Common myeloid progenitor, CD34-positive (primary cell): Measurements from ENCODE around the gene PBX3.

Source experiments
- CTCF ChIA-PET: fragments of 350-600 bp; sonication (Branson Sonifier 250); formaldehyde crosslinking; loops from one replicate; lab custom pipeline; 2021; ENCODE audit warnings: antibody characterized with exemption; lab: Charles Lee
- POLR2A ChIA-PET: fragments of 350-600 bp; sonication (Branson Sonifier 250); formaldehyde crosslinking; loops from one replicate; lab custom pipeline; 2021; ENCODE audit warnings: antibody characterized with exemption; lab: Charles Lee
- DNase-seq, 3 donors: peaks; one replicate each; pipeline versions ENCODE4 v3.0.0 to v3.0.0-alpha.2; 2013
- H3K27ac ChIP-seq, 2 experiments: 1 replicate in 1 of 2; 2 replicates in 1 of 2; pipeline ENCODE4 v1.7.0; 2013; ENCODE audit warnings: inconsistent platforms in 2 of 2, low read length in 2 of 2, mild to moderate bottlenecking in 2 of 2, low read depth in 1 of 2, moderate library complexity in 1 of 2; ENCODE audit not compliant: severe bottlenecking in 2 of 2, insufficient read depth in 1 of 2, poor library complexity in 1 of 2
- H3K27me3 ChIP-seq, 5 experiments: replicated peaks in 2 of 5; 1 replicate in 3 of 5; 2 replicates in 2 of 5; pipeline versions ENCODE4 v1.6.1 to v1.7.0; 2013; ENCODE audit warnings: low read length in 4 of 5, mild to moderate bottlenecking in 2 of 5, moderate library complexity in 2 of 5, inconsistent platforms in 1 of 5; ENCODE audit not compliant: insufficient read depth in 5 of 5, control insufficient read depth in 4 of 5
- H3K36me3 ChIP-seq, 4 experiments: 1 replicate in 2 of 4; 2 replicates in 2 of 4; pipeline versions ENCODE4 v1.6.1 to v1.7.0; 2013; ENCODE audit warnings: low read length in 3 of 4, control low read depth in 1 of 4, mild to moderate bottlenecking in 1 of 4; ENCODE audit not compliant: control insufficient read depth in 4 of 4, insufficient read depth in 4 of 4
- H3K4me1 ChIP-seq, 4 experiments: 1 replicate in 3 of 4; 2 replicates in 1 of 4; pipeline versions ENCODE4 v1.6.1 to v1.7.1; 2013; ENCODE audit warnings: low read length in 3 of 4, mild to moderate bottlenecking in 3 of 4, control low read depth in 1 of 4, inconsistent platforms in 1 of 4, moderate library complexity in 1 of 4; ENCODE audit not compliant: control insufficient read depth in 4 of 4, insufficient read depth in 4 of 4; ENCODE audit errors: control extremely low read depth in 1 of 4
- H3K4me3 ChIP-seq, 7 experiments: 1 replicate in 4 of 7; 2 replicates in 3 of 7; pipeline versions ENCODE4 v1.5.1 to v1.7.0; 2013; ENCODE audit warnings: mild to moderate bottlenecking in 7 of 7, low read length in 6 of 7, moderate library complexity in 6 of 7, inconsistent platforms in 2 of 7, low read depth in 2 of 7, control low read depth in 1 of 7; ENCODE audit not compliant: insufficient read depth in 4 of 7, control insufficient read depth in 1 of 7; ENCODE audit errors: extremely low read depth in 1 of 7
- H3K9me3 ChIP-seq, 5 experiments: 1 replicate in 4 of 5; 2 replicates in 1 of 5; pipeline versions ENCODE4 v1.6.1 to v1.7.1; 2013; ENCODE audit warnings: low read length in 4 of 5, mild to moderate bottlenecking in 2 of 5, inconsistent platforms in 1 of 5, low read depth in 1 of 5, moderate library complexity in 1 of 5; ENCODE audit not compliant: control insufficient read depth in 4 of 5, insufficient read depth in 2 of 5; ENCODE audit errors: control extremely low read depth in 1 of 5
- WGBS: methylation state at CpG from one replicate; pipeline ENCODE4 v1.1.5; 2013; ENCODE audit not compliant: insufficient coverage; 5-methylcytosine and 5-hydroxymethylcytosine counted together

Gene PBX3

GRCh38 chr9:125974705-125975104, 227.5 kb downstream of the PBX3 start:
- no peak overlapping the region for H3K4me3 ChIP-seq
- H3K27me3 ChIP-seq = no peaks in the 10 kb centered on the region
- POLR2A ChIA-PET = no interaction called here
- CTCF ChIA-PET = no interaction called here
- no peaks in the 10 kb centered on the region for H3K4me1 ChIP-seq
- no peak for DNase-seq
- H3K9me3 ChIP-seq = peaks cover 0 to 10% (median 3%) of the 10 kb centered on the region in 5 experiments
- no peaks in the 10 kb centered on the region for H3K36me3 ChIP-seq
- no peak overlapping the region for H3K27ac ChIP-seq
- WGBS = no CpG with 5 or more reads among the region's 4 CpGs

- Histone ChIP-seq H3K36me3 (no peaks in the 10 kb centered on the region), H3K4me1 (no peaks in the 10 kb centered on the region), H3K27ac (no peak overlapping the region), H3K4me3 (no peak overlapping the region), H3K27me3 (no peaks in the 10 kb centered on the region), H3K9me3 (peaks cover 2 to 13% (median 4%) of the 10 kb centered on the region in 5 experiments)
- ChIA-PET POLR2A (no interaction called here), CTCF (no interaction called here)
- no peak for DNase-seq
These were observed 230.1 kb downstream of the PBX3 start for GRCh38 chr9:125977223-125977622.

GRCh38 chr9:125979383-125979782, 232.2 kb downstream of the PBX3 start:
- ChIA-PET POLR2A (no interaction called here), CTCF (no interaction called here)
- Histone ChIP-seq H3K9me3 (peaks cover 2 to 13% (median 4%) of the 10 kb centered on the region in 5 experiments), H3K27ac (no peak overlapping the region), H3K4me3 (no peak overlapping the region), H3K36me3 (no peaks in the 10 kb centered on the region), H3K27me3 (no peaks in the 10 kb centered on the region), H3K4me1 (no peaks in the 10 kb centered on the region)
- WGBS = no CpG with 5 or more reads among the region's 1 CpG
- DNase-seq = no peak

GRCh38 chr9:125982798-125983406, 235.7 kb downstream of the PBX3 start:
- no peak overlapping the region for H3K27ac ChIP-seq
- H3K4me1 ChIP-seq = no peaks in the 10 kb centered on the region
- CTCF ChIA-PET = no interaction called here
- H3K36me3 ChIP-seq = no peaks in the 10 kb centered on the region
- no peak overlapping the region for H3K4me3 ChIP-seq
- H3K9me3 ChIP-seq = peaks cover 0 to 8% (median 2%) of the 10 kb centered on the region in 5 experiments
- POLR2A ChIA-PET = interaction anchor here (0.6 kb wide), 1 partner anchor 91 kb away, joined by 4 read pairs; no protein-coding TSS in a partner anchor
- 95% methylated on average over 5 of the region's 8 CpGs for WGBS
- DNase-seq = no peak
- no peaks in the 10 kb centered on the region for H3K27me3 ChIP-seq

- Histone ChIP-seq H3K27me3 (no peaks in the 10 kb centered on the region), H3K4me3 (no peak overlapping the region), H3K27ac (no peak overlapping the region), H3K4me1 (no peaks in the 10 kb centered on the region), H3K36me3 (no peaks in the 10 kb centered on the region), H3K9me3 (peaks cover 0 to 8% (median 2%) of the 10 kb centered on the region in 5 experiments)
- CTCF ChIA-PET = no interaction called here
- POLR2A ChIA-PET = no interaction called here
- no peak for DNase-seq
- WGBS = 100% methylated on average over 3 of the region's 5 CpGs
These were observed 236.5 kb downstream of the PBX3 start for GRCh38 chr9:125983681-125984080.

- CTCF ChIA-PET = no interaction called here
- DNase-seq = no peak
These were observed 237.3 kb downstream of the PBX3 start for GRCh38 chr9:125984461-125984860.

GRCh38 chr9:125985142-125985997, 238.2 kb downstream of the PBX3 start:
- H3K27me3 ChIP-seq = no peaks in the 10 kb centered on the region
- 87% methylated on average over 11 of the region's 14 CpGs for WGBS
- H3K4me3 ChIP-seq = no peak overlapping the region
- ChIA-PET CTCF (no interaction called here), POLR2A (no interaction called here)
- H3K4me1 ChIP-seq = no peaks in the 10 kb centered on the region
- H3K27ac ChIP-seq = no peak overlapping the region
- H3K36me3 ChIP-seq = no peaks in the 10 kb centered on the region
- DNase-seq = no peak
- H3K9me3 ChIP-seq = peaks cover 0 to 3% (median 0%) of the 10 kb centered on the region in 5 experiments

More at GRCh38 chr9:125984461-125984860, 237.3 kb downstream of the PBX3 start:
- 86% methylated on average over 2 of the region's 2 CpGs for WGBS
- H3K36me3 ChIP-seq = no peaks in the 10 kb centered on the region
- POLR2A ChIA-PET = no interaction called here
- no peaks in the 10 kb centered on the region for H3K27me3 ChIP-seq
- no peak overlapping the region for H3K27ac ChIP-seq
- H3K9me3 ChIP-seq = peaks cover 0 to 5% (median 2%) of the 10 kb centered on the region in 5 experiments
- H3K4me1 ChIP-seq = no peaks in the 10 kb centered on the region
- no peak overlapping the region for H3K4me3 ChIP-seq
